Ascending aorta (tissue), 2 donors: ENCODE measurements around the gene ARL15. TPM values are rescaled to one million over a fixed set of nuclear protein-coding genes. Genes with fewer than 3 reads are reported as not detected.

Experiments used
- DNase-seq, 2 donors: peaks; one replicate each; pipeline ENCODE4 v3.0.0-alpha.2; 2019; ENCODE audit warnings: low spot score in 2 of 2
- H3K27ac ChIP-seq, 2 donors: fragments of 200-600 bp; sonication (generic); one replicate each; pipeline ENCODE4 v1.5.1; 2016 to 2017; ENCODE audit warnings: mild to moderate bottlenecking in 1 of 2
- H3K27me3 ChIP-seq: fragments of 200-600 bp; sonication (generic); one replicate; pipeline ENCODE4 v1.5.1; 2017
- H3K36me3 ChIP-seq, 2 donors: fragments of 200-600 bp; sonication (generic); one replicate each; pipeline ENCODE4 v1.5.1; 2016
- H3K4me1 ChIP-seq, 2 donors: fragments of 200-600 bp; sonication (generic); one replicate each; pipeline ENCODE4 v1.5.1; 2016 to 2017; ENCODE audit warnings: mild to moderate bottlenecking in 1 of 2
- H3K4me3 ChIP-seq, 2 donors: fragments of 200-600 bp; sonication (generic); one replicate each; pipeline ENCODE4 v1.5.1; 2016 to 2017; ENCODE audit warnings: mild to moderate bottlenecking in 1 of 2
- H3K9me3 ChIP-seq, 2 donors: fragments of 200-600 bp; sonication (generic); one replicate each; pipeline ENCODE4 v1.5.1; 2016
- intact Hi-C: fragments of 100-400 bp; cut with DNase I; formaldehyde crosslinking; loops from one replicate; pipeline ENCODE4 v1.15.1; 2023
- total RNA-seq: library from RNA; depleted of rRNA; stranded (reverse); fragments of >200 nt; gene quantifications from one replicate; pipeline ENCODE4 v1.1.0, GENCODE V29; 2016
- TF ChIP-seq, protein P1 (sequence below), 3 experiments: fragments of 200-600 bp in 2 of 3; fragments of 450-650 bp in 1 of 3; sonication (generic) in 2 of 3; IDR thresholded peaks; one replicate each; pipeline ENCODE4 v1.5.1; 2016 to 2019; ENCODE audit warnings: antibody characterized with exemption in 3 of 3, mild to moderate bottlenecking in 1 of 3, moderate library complexity in 1 of 3

ARL15 gene
- total RNA-seq, 1 donor from 2014 or later, result 12.5 TPM

- no peak overlapping the region for H3K4me3 ChIP-seq
- H3K27me3 ChIP-seq, result no peaks in the 10 kb centered on the region
- TF ChIP-seq, protein P1, sequence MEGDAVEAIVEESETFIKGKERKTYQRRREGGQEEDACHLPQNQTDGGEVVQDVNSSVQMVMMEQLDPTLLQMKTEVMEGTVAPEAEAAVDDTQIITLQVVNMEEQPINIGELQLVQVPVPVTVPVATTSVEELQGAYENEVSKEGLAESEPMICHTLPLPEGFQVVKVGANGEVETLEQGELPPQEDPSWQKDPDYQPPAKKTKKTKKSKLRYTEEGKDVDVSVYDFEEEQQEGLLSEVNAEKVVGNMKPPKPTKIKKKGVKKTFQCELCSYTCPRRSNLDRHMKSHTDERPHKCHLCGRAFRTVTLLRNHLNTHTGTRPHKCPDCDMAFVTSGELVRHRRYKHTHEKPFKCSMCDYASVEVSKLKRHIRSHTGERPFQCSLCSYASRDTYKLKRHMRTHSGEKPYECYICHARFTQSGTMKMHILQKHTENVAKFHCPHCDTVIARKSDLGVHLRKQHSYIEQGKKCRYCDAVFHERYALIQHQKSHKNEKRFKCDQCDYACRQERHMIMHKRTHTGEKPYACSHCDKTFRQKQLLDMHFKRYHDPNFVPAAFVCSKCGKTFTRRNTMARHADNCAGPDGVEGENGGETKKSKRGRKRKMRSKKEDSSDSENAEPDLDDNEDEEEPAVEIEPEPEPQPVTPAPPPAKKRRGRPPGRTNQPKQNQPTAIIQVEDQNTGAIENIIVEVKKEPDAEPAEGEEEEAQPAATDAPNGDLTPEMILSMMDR (IDR thresholded peaks at IDR 0.05), result no peak
- H3K4me1 ChIP-seq, result no peaks in the 10 kb centered on the region
- H3K27ac ChIP-seq, result no peak overlapping the region
- no peaks in the 10 kb centered on the region for H3K36me3 ChIP-seq
- no peaks in the 10 kb centered on the region for H3K9me3 ChIP-seq
- intact Hi-C loops, result no loop called here
- DNase-seq, result no peak
These were observed 366.4 kb downstream of the ARL15 start for GRCh38 chr5:53943938-53944337.

DNA sequence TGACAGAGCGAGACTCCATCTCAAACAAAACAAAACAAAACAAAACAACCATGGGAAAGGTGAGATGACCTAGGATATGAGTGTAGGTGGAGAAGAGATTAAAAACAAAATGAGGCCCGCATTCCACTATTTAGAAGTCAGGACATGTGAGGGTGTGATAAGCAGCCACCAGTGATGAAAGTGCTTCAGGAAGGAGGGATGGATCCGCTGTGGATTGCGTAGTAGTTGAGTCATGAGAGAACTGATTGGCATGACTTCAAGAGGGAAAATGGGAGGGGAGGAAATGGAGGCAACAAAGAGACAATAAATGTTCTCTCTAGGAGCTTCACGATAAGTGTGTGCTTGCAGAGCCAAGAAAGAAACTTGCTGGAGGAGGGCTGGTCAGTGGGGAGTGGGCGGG is 367.6 kb downstream of the ARL15 start:
- H3K4me3 ChIP-seq, result no peak overlapping the region
- H3K9me3 ChIP-seq, result no peaks in the 10 kb centered on the region
- intact Hi-C loops, result no loop called here
- no peaks in the 10 kb centered on the region for H3K36me3 ChIP-seq
- H3K27ac ChIP-seq, result no peak overlapping the region
- DNase-seq, result no peak
- H3K27me3 ChIP-seq, result no peaks in the 10 kb centered on the region
- TF ChIP-seq, protein P1 (IDR thresholded peaks at IDR 0.05), result no peak
- H3K4me1 ChIP-seq, result no peaks in the 10 kb centered on the region

GRCh38 chr5:53940921-53941320 is 369.5 kb downstream of the ARL15 start:
- TF ChIP-seq, protein P1 (IDR thresholded peaks at IDR 0.05), result no peak
- Histone ChIP-seq H3K4me3 (no peak overlapping the region), H3K27me3 (no peaks in the 10 kb centered on the region), H3K4me1 (peaks cover 0 to 3% of the 10 kb centered on the region in 2 donors), H3K27ac (no peak overlapping the region), H3K9me3 (no peaks in the 10 kb centered on the region), H3K36me3 (no peaks in the 10 kb centered on the region)
- intact Hi-C loops, result no loop called here
- no peak for DNase-seq

- no peaks in the 10 kb centered on the region for H3K27me3 ChIP-seq
- peaks cover 0 to 3% of the 10 kb centered on the region in 2 donors for H3K4me1 ChIP-seq
- no peak for DNase-seq
- no peaks in the 10 kb centered on the region for H3K36me3 ChIP-seq
- H3K27ac ChIP-seq, result no peak overlapping the region
- intact Hi-C loops, result no loop called here
- no peak overlapping the region for H3K4me3 ChIP-seq
- TF ChIP-seq, protein P1 (IDR thresholded peaks at IDR 0.05), result no peak
- H3K9me3 ChIP-seq, result no peaks in the 10 kb centered on the region
These were observed 372.9 kb downstream of the ARL15 start for GRCh38 chr5:53937467-53937866.

GRCh38 chr5:53936481-53937352 is 373.7 kb downstream of the ARL15 start:
- no peak for DNase-seq
- Histone ChIP-seq H3K4me1 (peaks cover 0 to 3% of the 10 kb centered on the region in 2 donors), H3K36me3 (no peaks in the 10 kb centered on the region), H3K27ac (no peak overlapping the region), H3K4me3 (no peak overlapping the region), H3K27me3 (no peaks in the 10 kb centered on the region), H3K9me3 (no peaks in the 10 kb centered on the region)
- TF ChIP-seq, protein P1 (IDR thresholded peaks at IDR 0.05), result no peak
- intact Hi-C loops, result no loop called here
